GM12878 (cell line): ENCODE data around the gene IL3RA. TPM values are rescaled to one million over a fixed set of nuclear protein-coding genes. Genes with fewer than 3 reads are reported as not detected.

Experiments used
- ATAC-seq: fragments of 200-7000 bp; cut with Tn5 transposase; 3 replicates; pipeline ENCODE4 v1.9.1; 2020; ENCODE audit warnings: mild to moderate bottlenecking, moderate library complexity
- BruUV-seq: library from RNA; stranded (reverse); fragments of 400-500 nt; replicated peaks from 2 replicates; lab custom pipeline; 2021; lab: Mats Ljungman, UMichigan
- CTCF ChIA-PET: fragments of 300-600 bp; sonication (Branson Sonifier 250); formaldehyde crosslinking; extraction: SDS; loops from one replicate; lab custom pipeline; 2021; ENCODE audit warnings: inconsistent platforms; lab: Yijun Ruan, JAX
- POLR2A ChIA-PET: fragments of 350-600 bp; formaldehyde crosslinking; extraction: SDS; loops from one replicate; lab custom pipeline; 2021; ENCODE audit warnings: inconsistent platforms; lab: Charles Lee
- RAD21 ChIA-PET: fragments of 300-600 bp; sonication (Branson Sonifier 250); formaldehyde crosslinking; loops from one replicate; lab custom pipeline; 2023; ENCODE audit warnings: antibody characterized with exemption; ENCODE audit not compliant: unreplicated experiment; lab: Charles Lee
- SMC1A ChIA-PET: fragments of 300-600 bp; sonication (Branson Sonifier 250); formaldehyde crosslinking; loops from one replicate; lab custom pipeline; 2023; ENCODE audit not compliant: unreplicated experiment, uncharacterized antibody; lab: Charles Lee
- DNase-seq: peaks from one replicate; pipeline ENCODE4 v3.0.0-alpha.2; 2011; ENCODE audit warnings: low read depth, low spot score
- FAIRE-seq: peaks from 3 replicates; lab custom pipeline; 2011; peaks lifted over from hg19 to GRCh38; lab: Jason Lieb, UNC
- H2AFZ ChIP-seq: 2 replicates; pipeline ENCODE4 v1.6.0; 2011; ENCODE audit warnings: low read depth, low read length, control low read depth; ENCODE audit not compliant: control insufficient read depth
- H3K27ac ChIP-seq: 2 replicates; pipeline ENCODE4 v1.5.1; 2011; ENCODE audit warnings: control low read depth; ENCODE audit not compliant: control insufficient read depth, insufficient read depth
- H3K27me3 ChIP-seq, 2 experiments: replicated peaks in 1 of 2; 2 replicates each; pipeline versions ENCODE4 v1.6.0 to v1.6.1; 2011; ENCODE audit warnings: low read length in 1 of 2; ENCODE audit not compliant: control insufficient read depth in 2 of 2, insufficient read depth in 2 of 2
- H3K36me3 ChIP-seq, 2 experiments: 2 replicates each; pipeline ENCODE4 v1.5.1; 2011; ENCODE audit warnings: low read length in 1 of 2; ENCODE audit not compliant: control insufficient read depth in 2 of 2, insufficient read depth in 2 of 2
- H3K4me1 ChIP-seq: 2 replicates; pipeline ENCODE4 v1.6.1; 2011; ENCODE audit warnings: mild to moderate bottlenecking, low read length, moderate library complexity, mixed read lengths; ENCODE audit not compliant: control insufficient read depth, insufficient read depth
- H3K4me2 ChIP-seq: 2 replicates; pipeline ENCODE4 v1.6.0; 2011; ENCODE audit warnings: control low read depth; ENCODE audit not compliant: control insufficient read depth, insufficient read depth
- H3K4me3 ChIP-seq: fragments of 200-600 bp; sonication (generic); 2 replicates; pipeline ENCODE4 v1.5.1; 2016
- H3K79me2 ChIP-seq: 2 replicates; pipeline ENCODE4 v1.6.0; 2011; ENCODE audit warnings: low read length; ENCODE audit not compliant: control insufficient read depth, insufficient read depth
- H3K9ac ChIP-seq: 2 replicates; pipeline ENCODE4 v1.8.0; 2011; ENCODE audit warnings: low read length, control low read depth, mixed read lengths; ENCODE audit not compliant: control insufficient read depth, insufficient read depth
- H3K9me3 ChIP-seq: replicated peaks from 3 replicates; pipeline ENCODE4 v1.5.1; 2011; ENCODE audit warnings: mild to moderate bottlenecking, low read length; ENCODE audit not compliant: control insufficient read depth, insufficient read depth
- H4K20me1 ChIP-seq: 2 replicates; pipeline ENCODE4 v1.6.0; 2011; ENCODE audit not compliant: control insufficient read depth, insufficient read depth
- BACH1 ChIP-seq: fragments of 450-650 bp; IDR thresholded peaks from 2 replicates; pipeline ENCODE4 v1.6.1; 2017; ENCODE audit warnings: mild to moderate bottlenecking, borderline replicate concordance
- NR2C2 ChIP-seq: IDR thresholded peaks from 2 replicates; pipeline ENCODE4 v1.6.1; 2011; ENCODE audit warnings: borderline replicate concordance, low read depth; ENCODE audit not compliant: control insufficient read depth, insufficient read length
- ZZZ3 ChIP-seq: IDR thresholded peaks from 2 replicates; pipeline ENCODE4 v1.6.1; 2011; ENCODE audit warnings: low read depth; ENCODE audit not compliant: control insufficient read depth, insufficient read length
- whole genome bisulfite sequencing: methylation state at CpG from one replicate; pipeline ENCODE4 v1.1.6; 2016; ENCODE audit warnings: low lambda C conversion rate; ENCODE audit not compliant: insufficient replicate concordance, insufficient coverage; ENCODE audit errors: missing lambda C conversion rate; 5-methylcytosine and 5-hydroxymethylcytosine counted together
- in situ Hi-C: fragments of 300-500 bp; cut with MboI; formaldehyde crosslinking; loops from 9 replicates; pipeline ENCODE4 v1.14.3; 2018; ENCODE audit warnings: mixed read lengths
- intact Hi-C: fragments of 100-400 bp; cut with micrococcal nuclease; formaldehyde crosslinking; loops from one replicate; pipeline ENCODE4 v1.14.2; 2022; ENCODE audit not compliant: unreplicated experiment
- polyA plus RNA-seq, 11 experiments: library from polyadenylated mRNA; depleted of rRNA in 4 of 11; unstranded in 6 of 11; stranded (reverse) in 5 of 11; fragments of >200 nt; fragmentation: Nextera tagmentation in 4 of 11; fragmentation: Illumina TruSeq in 1 of 11; extraction: Ambion mirVana in 4 of 11; extraction: Trizol in 1 of 11; gene quantifications; 1 replicate in 1 of 11; 2 replicates in 10 of 11; pipeline versions ENCODE4 v1.2.1 to v1.2.3, GENCODE V29; 2011 to 2016; ENCODE audit warnings: inconsistent platforms in 2 of 11, missing spikeins in 2 of 11, low read depth in 1 of 11
- total RNA-seq, 4 experiments: library from RNA; depleted of rRNA in 3 of 4; stranded (reverse); fragments of >200 nt in 3 of 4; fragmentation: Illumina TruSeq in 1 of 4; extraction: Trizol in 1 of 4; gene quantifications; 2 replicates each; pipeline versions ENCODE4 v1.2.1 to v1.2.3, GENCODE V29; 2013 to 2021
- TF ChIP-seq, protein P1 (sequence below): fragments of 450-650 bp; IDR thresholded peaks from 2 replicates; pipeline ENCODE4 v1.6.1; 2014; ENCODE audit warnings: mild to moderate bottlenecking
- TF ChIP-seq, protein P2 (sequence below): fragments of 450-650 bp; IDR thresholded peaks from 2 replicates; pipeline ENCODE4 v1.6.1; 2017; ENCODE audit warnings: mild to moderate bottlenecking, moderate library complexity

The IL3RA gene
- total and polyA plus RNA-seq, 10 of the 15 experiments (the other 5 are each of a cell fraction or from before 2014, with no cell fraction given), result 2.1 to 31.1 (median 17.9) TPM

DNA sequence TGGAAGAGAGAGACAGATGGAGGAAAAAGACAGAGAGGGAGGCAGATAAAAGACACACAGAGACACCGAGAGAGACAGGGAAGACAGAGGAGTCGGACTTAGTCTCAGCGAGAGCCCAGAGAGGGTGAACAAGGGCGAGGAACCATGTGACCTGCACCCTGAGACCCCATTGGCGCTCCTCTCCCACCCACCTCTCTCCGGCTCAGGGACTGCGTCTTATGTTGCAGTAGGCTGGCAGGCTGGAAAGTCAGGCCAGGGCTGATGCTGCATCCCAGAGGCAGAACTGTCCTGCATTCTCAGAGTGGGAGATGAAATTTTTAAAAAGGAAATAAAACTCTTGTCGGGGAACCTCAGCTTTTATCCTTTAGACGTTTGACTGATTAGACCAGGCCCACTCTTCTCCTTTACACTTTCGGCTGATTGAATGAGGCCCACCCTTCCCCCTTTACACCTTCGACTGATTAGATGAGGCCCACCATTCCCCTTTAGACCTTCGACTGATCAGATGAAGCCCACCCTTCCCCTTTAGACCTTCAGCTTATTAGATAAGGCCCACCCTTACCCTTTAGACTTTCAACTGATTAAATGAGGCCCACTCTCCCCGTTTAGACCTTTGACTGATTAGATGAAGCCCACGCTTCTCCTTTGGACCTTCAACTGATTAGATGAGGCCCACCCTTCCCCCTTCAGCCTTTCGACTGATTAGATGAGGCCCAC, 29.5 kb upstream of the IL3RA start:
- Histone ChIP-seq H3K4me3 (no peak overlapping the region), H3K27ac (no peak overlapping the region), H3K9ac (no peak overlapping the region), H3K27me3 (no peaks in the 10 kb centered on the region), H3K36me3 (no peaks in the 10 kb centered on the region), H4K20me1 (no peaks in the 10 kb centered on the region), H2AFZ (no peak overlapping the region), H3K79me2 (no peaks in the 10 kb centered on the region), H3K4me1 (no peaks in the 10 kb centered on the region), H3K4me2 (no peak overlapping the region), H3K9me3 (no peaks in the 10 kb centered on the region)
- BruUV-seq, result no TSS peak
- ChIA-PET CTCF (no interaction called here), SMC1A (no interaction called here), RAD21 (no interaction called here), POLR2A (no interaction called here)
- whole genome bisulfite sequencing, result 75% methylated on average over 15 of the region's 15 CpGs
- intact Hi-C loops (no loop called here), in situ Hi-C loops (no loop called here)
- no peak for FAIRE-seq
- ATAC-seq, result no peak
- no peak for TF ChIP-seq NR2C2
- no peak for TF ChIP-seq ZZZ3
- TF ChIP-seq, protein P1, sequence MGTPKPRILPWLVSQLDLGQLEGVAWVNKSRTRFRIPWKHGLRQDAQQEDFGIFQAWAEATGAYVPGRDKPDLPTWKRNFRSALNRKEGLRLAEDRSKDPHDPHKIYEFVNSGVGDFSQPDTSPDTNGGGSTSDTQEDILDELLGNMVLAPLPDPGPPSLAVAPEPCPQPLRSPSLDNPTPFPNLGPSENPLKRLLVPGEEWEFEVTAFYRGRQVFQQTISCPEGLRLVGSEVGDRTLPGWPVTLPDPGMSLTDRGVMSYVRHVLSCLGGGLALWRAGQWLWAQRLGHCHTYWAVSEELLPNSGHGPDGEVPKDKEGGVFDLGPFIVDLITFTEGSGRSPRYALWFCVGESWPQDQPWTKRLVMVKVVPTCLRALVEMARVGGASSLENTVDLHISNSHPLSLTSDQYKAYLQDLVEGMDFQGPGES, result no peak
- TF ChIP-seq, protein P2, sequence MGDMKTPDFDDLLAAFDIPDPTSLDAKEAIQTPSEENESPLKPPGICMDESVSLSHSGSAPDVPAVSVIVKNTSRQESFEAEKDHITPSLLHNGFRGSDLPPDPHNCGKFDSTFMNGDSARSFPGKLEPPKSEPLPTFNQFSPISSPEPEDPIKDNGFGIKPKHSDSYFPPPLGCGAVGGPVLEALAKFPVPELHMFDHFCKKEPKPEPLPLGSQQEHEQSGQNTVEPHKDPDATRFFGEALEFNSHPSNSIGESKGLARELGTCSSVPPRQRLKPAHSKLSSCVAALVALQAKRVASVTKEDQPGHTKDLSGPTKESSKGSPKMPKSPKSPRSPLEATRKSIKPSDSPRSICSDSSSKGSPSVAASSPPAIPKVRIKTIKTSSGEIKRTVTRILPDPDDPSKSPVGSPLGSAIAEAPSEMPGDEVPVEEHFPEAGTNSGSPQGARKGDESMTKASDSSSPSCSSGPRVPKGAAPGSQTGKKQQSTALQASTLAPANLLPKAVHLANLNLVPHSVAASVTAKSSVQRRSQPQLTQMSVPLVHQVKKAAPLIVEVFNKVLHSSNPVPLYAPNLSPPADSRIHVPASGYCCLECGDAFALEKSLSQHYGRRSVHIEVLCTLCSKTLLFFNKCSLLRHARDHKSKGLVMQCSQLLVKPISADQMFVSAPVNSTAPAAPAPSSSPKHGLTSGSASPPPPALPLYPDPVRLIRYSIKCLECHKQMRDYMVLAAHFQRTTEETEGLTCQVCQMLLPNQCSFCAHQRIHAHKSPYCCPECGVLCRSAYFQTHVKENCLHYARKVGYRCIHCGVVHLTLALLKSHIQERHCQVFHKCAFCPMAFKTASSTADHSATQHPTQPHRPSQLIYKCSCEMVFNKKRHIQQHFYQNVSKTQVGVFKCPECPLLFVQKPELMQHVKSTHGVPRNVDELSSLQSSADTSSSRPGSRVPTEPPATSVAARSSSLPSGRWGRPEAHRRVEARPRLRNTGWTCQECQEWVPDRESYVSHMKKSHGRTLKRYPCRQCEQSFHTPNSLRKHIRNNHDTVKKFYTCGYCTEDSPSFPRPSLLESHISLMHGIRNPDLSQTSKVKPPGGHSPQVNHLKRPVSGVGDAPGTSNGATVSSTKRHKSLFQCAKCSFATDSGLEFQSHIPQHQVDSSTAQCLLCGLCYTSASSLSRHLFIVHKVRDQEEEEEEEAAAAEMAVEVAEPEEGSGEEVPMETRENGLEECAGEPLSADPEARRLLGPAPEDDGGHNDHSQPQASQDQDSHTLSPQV, result no peak
- TF ChIP-seq BACH1, result no peak
- no peak for DNase-seq
